ENCODE data around the gene CCHCR1. TPM values are rescaled to one million over a fixed set of nuclear protein-coding genes. Genes with fewer than 3 reads are reported as not detected.

The CCHCR1 gene
- total RNA-seq, 2 donors from 2014 or later = 15.6 to 28.7 TPM

DNA sequence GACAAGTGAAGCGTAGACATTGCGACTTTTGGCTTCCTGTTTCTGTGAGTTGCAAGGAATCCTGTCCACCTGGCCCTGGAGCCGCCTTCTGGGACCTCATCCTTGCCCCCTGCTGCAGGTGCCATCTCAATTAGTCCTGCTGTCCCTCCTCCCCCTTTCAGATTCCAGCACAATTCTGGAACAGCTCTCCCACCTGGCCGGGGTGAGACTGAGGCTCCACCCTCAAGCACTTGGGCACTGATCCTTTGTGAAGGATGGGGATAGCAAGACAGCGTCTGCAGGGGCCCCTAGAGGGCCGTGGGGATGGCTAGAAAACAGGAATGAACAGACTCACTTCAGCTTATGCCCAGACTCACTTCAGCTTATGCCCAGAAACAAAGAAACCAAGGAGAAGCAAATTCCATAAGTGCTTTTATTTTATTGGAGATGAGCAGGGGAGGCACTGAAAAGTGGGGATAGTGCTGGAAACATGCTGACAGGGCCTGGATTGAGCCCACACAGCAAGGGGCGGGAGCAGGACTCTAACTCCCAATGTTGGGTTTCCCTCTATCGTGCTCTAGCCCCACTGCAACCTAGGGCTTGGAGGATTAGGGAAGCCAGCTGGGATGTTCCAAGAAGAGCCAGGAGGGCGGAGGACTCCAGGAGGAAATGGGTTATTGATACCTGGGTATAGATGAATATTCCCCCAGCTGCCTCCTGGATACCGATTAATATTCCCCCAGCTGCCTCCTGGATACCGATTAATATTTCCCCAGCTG is 46.6 kb downstream of the CCHCR1 start:
- Histone ChIP-seq H3K4me1 (peaks cover 4% of the 10 kb centered on the region), H3K9me3 (no peaks in the 10 kb centered on the region), H3K4me3 (no peak overlapping the region), H3K27ac (no peak overlapping the region), H3K36me3 (replicated peaks in 1 of 2; ENCODE audit: insufficient read depth in 1 of 2, low read depth in 2 of 2) (no peaks in the 10 kb centered on the region), H3K27me3 (no peaks in the 10 kb centered on the region)
- no peak for ATAC-seq
- intact Hi-C loops (cut with DNase I) = no loop called here
- WGBS, 2 donors = 65 to 69% methylated on average over 11 of the region's 11 CpGs
- DNase-seq = no peak
- TF ChIP-seq, protein P1, sequence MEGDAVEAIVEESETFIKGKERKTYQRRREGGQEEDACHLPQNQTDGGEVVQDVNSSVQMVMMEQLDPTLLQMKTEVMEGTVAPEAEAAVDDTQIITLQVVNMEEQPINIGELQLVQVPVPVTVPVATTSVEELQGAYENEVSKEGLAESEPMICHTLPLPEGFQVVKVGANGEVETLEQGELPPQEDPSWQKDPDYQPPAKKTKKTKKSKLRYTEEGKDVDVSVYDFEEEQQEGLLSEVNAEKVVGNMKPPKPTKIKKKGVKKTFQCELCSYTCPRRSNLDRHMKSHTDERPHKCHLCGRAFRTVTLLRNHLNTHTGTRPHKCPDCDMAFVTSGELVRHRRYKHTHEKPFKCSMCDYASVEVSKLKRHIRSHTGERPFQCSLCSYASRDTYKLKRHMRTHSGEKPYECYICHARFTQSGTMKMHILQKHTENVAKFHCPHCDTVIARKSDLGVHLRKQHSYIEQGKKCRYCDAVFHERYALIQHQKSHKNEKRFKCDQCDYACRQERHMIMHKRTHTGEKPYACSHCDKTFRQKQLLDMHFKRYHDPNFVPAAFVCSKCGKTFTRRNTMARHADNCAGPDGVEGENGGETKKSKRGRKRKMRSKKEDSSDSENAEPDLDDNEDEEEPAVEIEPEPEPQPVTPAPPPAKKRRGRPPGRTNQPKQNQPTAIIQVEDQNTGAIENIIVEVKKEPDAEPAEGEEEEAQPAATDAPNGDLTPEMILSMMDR (IDR thresholded peaks at IDR 0.05) = no peak
- no peak for TF ChIP-seq POLR2A (IDR thresholded peaks at IDR 0.05)

DNA sequence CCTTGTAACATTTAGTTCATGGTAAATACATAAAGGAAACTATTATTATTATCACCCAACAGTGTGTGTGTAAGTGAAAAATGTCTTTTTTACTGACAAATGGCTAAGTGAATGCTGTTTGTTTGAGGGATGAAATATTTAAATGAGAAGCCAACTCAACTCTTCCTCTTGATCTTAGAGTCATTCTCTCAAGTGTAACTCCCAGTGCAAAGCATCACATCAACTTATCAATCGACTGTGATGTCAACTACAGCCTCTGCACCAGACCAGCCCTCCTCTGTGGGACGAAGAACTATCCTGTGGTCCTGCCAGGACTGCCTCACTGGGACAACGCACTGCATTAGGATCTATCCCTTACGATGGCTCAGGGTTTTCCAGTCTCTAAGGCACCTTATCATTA is 50.5 kb downstream of the CCHCR1 start:
- no peak overlapping the region for H3K4me3 ChIP-seq
- H3K36me3 ChIP-seq (replicated peaks in 1 of 2; ENCODE audit: insufficient read depth in 1 of 2, low read depth in 2 of 2) = no peaks in the 10 kb centered on the region
- TF ChIP-seq POLR2A (IDR thresholded peaks at IDR 0.05) = no peak
- TF ChIP-seq, protein P1 (IDR thresholded peaks at IDR 0.05) = no peak
- H3K27ac ChIP-seq = no peak overlapping the region
- intact Hi-C loops (cut with DNase I) = no loop called here
- no peaks in the 10 kb centered on the region for H3K4me1 ChIP-seq
- DNase-seq = no peak
- no peak for ATAC-seq
- H3K27me3 ChIP-seq = no peaks in the 10 kb centered on the region
- H3K9me3 ChIP-seq = no peaks in the 10 kb centered on the region
- WGBS, 2 donors = 56 to 63% methylated on average over 4 of the region's 4 CpGs

DNA sequence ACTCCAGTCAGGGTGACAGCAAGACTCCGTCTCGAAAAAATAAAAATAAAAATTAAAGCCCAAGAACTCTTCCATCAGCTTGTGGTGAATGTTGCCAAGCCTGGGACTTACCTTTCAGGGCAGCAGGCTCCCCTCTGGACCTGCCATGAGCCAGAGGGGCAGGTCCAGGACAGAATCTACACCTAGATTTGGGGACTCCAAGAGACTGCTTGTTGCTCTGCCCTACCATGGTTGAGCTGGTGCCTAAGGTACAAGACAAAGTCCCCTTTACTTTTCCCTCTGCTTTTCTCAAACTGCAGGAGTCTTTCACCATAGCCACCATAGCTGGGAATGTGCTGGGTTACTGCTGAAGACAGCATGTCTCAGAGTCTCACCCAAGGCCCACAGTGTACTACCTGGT is 54.5 kb downstream of the CCHCR1 start:
- DNase-seq (no peak), ATAC-seq (no peak)
- Histone ChIP-seq H3K36me3 (replicated peaks in 1 of 2; ENCODE audit: insufficient read depth in 1 of 2, low read depth in 2 of 2) (no peaks in the 10 kb centered on the region), H3K4me1 (no peaks in the 10 kb centered on the region), H3K9me3 (no peaks in the 10 kb centered on the region), H3K27ac (no peak overlapping the region), H3K27me3 (no peaks in the 10 kb centered on the region), H3K4me3 (no peak overlapping the region)
- WGBS, 2 donors = 95% methylated on average over 2 of the region's 2 CpGs; no CpG with 5 or more reads in 1 of the 2 donors
- intact Hi-C loops (cut with DNase I) = no loop called here
- TF ChIP-seq, protein P1 (IDR thresholded peaks at IDR 0.05) = no peak
- TF ChIP-seq POLR2A (IDR thresholded peaks at IDR 0.05) = no peak

DNA sequence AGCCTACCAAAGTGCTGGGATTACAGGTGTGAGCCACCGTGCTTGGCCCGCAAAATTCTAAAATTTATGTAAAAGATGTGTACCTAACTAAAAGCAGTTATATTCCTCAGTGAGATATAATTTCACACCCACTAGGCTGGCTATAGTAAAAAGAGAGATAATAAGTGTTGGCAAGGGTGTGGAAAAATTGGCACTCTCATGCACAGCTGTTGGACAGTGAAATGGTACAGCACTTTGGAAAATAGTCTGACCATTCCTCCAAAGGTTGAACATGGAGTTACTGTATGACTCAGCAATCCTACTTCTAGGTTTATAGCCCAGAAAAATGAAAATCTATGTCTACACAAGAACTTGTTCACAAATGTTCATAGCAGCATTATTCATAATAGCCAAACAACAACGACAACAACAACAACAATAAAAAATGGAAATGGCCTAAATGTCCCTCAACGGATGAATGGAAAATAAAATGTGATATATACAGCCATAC is 59.1 kb downstream of the CCHCR1 start:
- H3K4me1 ChIP-seq = peaks cover 13% of the 10 kb centered on the region
- H3K27ac ChIP-seq = no peak overlapping the region
- intact Hi-C loops (cut with DNase I) = no loop called here
- WGBS, 2 donors = 89 to 91% methylated on average over 4 of the region's 4 CpGs
- H3K27me3 ChIP-seq = no peaks in the 10 kb centered on the region
- H3K9me3 ChIP-seq = no peaks in the 10 kb centered on the region
- no peak for DNase-seq
- no peaks in the 10 kb centered on the region for H3K36me3 ChIP-seq (replicated peaks in 1 of 2; ENCODE audit: insufficient read depth in 1 of 2, low read depth in 2 of 2)
- TF ChIP-seq POLR2A (IDR thresholded peaks at IDR 0.05) = no peak
- TF ChIP-seq, protein P1 (IDR thresholded peaks at IDR 0.05) = no peak
- H3K4me3 ChIP-seq = no peak overlapping the region
- ATAC-seq = no peak

DNA sequence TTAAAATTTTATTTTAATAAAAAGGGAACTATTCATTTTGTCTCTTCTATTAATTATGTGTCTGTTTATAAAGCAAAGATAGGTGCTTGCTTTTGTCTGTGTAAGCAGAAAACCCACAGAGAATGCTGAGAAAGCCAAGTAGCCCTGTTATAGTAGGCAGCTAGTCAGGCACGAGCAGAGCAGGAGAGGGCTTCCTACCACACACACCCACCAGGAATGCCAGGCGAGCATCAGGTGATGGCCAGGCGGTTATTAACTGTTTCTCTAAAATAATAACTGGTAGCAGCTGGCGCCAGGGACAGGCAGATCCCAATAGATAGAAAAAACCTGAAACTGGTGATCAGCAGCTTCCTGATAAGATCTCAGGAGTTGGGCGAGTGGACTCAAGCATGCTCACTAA is 60.9 kb downstream of the CCHCR1 start:
- no peak overlapping the region for H3K4me3 ChIP-seq
- no peaks in the 10 kb centered on the region for H3K9me3 ChIP-seq
- H3K36me3 ChIP-seq (replicated peaks in 1 of 2; ENCODE audit: insufficient read depth in 1 of 2, low read depth in 2 of 2) = no peaks in the 10 kb centered on the region
- intact Hi-C loops (cut with DNase I) = no loop called here
- TF ChIP-seq, protein P1 (IDR thresholded peaks at IDR 0.05) = no peak
- TF ChIP-seq POLR2A (IDR thresholded peaks at IDR 0.05) = no peak
- 65 to 75% methylated on average over 5 of the region's 5 CpGs for WGBS, 2 donors
- ATAC-seq = no peak
- H3K27me3 ChIP-seq = no peaks in the 10 kb centered on the region
- no peak overlapping the region for H3K27ac ChIP-seq
- DNase-seq = no peak
- peaks cover 13% of the 10 kb centered on the region for H3K4me1 ChIP-seq

Data from body of pancreas (tissue), 4 donors.